Measurements from ENCODE around the gene FCER2. TPM values are rescaled to one million over a fixed set of nuclear protein-coding genes. Genes with fewer than 3 reads are reported as not detected.

Gene FCER2
- total RNA-seq, 1 experiment from 2014 or later: not detected

Other genes starting within 250 kb of the FCER2 start
- gene PEX11G, start 213.1 kb downstream of the FCER2 start, total RNA-seq (2014; rRNA removed; shearing (Covaris generic)): 1.5 and 2.1 TPM in 2 replicates
- gene ZNF358, start 186.0 kb downstream of the FCER2 start, total RNA-seq (2014; rRNA removed; shearing (Covaris generic)): 5.9 and 7.6 TPM in 2 replicates
- 3.3 and 3.9 TPM in 2 replicates for gene MCOLN1, start 179.5 kb downstream of the FCER2 start, total RNA-seq (2014; rRNA removed; shearing (Covaris generic))
- 40.8 and 45.5 TPM in 2 replicates for gene PNPLA6, start 166.4 kb downstream of the FCER2 start, total RNA-seq (2014; rRNA removed; shearing (Covaris generic))
- 0.35 and 0.89 TPM in 2 replicates for gene CAMSAP3, start 106.3 kb downstream of the FCER2 start, total RNA-seq (2014; rRNA removed; shearing (Covaris generic))
- gene XAB2, start 72.6 kb downstream of the FCER2 start, total RNA-seq (2014; rRNA removed; shearing (Covaris generic)): 34.8 and 36.0 TPM in 2 replicates
- gene PET100, start 72.3 kb downstream of the FCER2 start, total RNA-seq (2014; rRNA removed; shearing (Covaris generic)): 20.4 and 20.6 TPM in 2 replicates
- not detected in 2 replicates for gene PCP2, start 68.4 kb downstream of the FCER2 start, total RNA-seq (2014; rRNA removed; shearing (Covaris generic))
- gene STXBP2, start 65.0 kb downstream of the FCER2 start, total RNA-seq (2014; rRNA removed; shearing (Covaris generic)): 18.9 and 19.4 TPM in 2 replicates
- gene RETN, start 33.1 kb downstream of the FCER2 start, total RNA-seq (2014; rRNA removed; shearing (Covaris generic)): not detected in 2 replicates
- not detected in 2 replicates for gene MCEMP1, start 25.0 kb downstream of the FCER2 start, total RNA-seq (2014; rRNA removed; shearing (Covaris generic))
- 40.2 and 73.1 TPM in 2 replicates for gene TRAPPC5, start 21.3 kb downstream of the FCER2 start, total RNA-seq (2014; rRNA removed; shearing (Covaris generic))
- not detected in 2 replicates for gene CLEC4G, start 30.0 kb upstream of the FCER2 start, total RNA-seq (2014; rRNA removed; shearing (Covaris generic))
- not detected in 2 replicates for gene CD209, start 45.4 kb upstream of the FCER2 start, total RNA-seq (2014; rRNA removed; shearing (Covaris generic))
- 0.05 TPM in 1 of 2 replicates, not detected in the other for gene CLEC4M, start 61.1 kb upstream of the FCER2 start, total RNA-seq (2014; rRNA removed; shearing (Covaris generic))
- 10.9 and 11.2 TPM in 2 replicates for gene EVI5L, start 128.1 kb upstream of the FCER2 start, total RNA-seq (2014; rRNA removed; shearing (Covaris generic))
- 0.43 TPM in 1 of 2 replicates, not detected in the other for gene PRR36, start 172.3 kb upstream of the FCER2 start, total RNA-seq (2014; rRNA removed; shearing (Covaris generic))
- gene LRRC8E, start 186.4 kb upstream of the FCER2 start, total RNA-seq (2014; rRNA removed; shearing (Covaris generic)): 4.6 and 5.2 TPM in 2 replicates
- gene MAP2K7, start 201.7 kb upstream of the FCER2 start, total RNA-seq (2014; rRNA removed; shearing (Covaris generic)): 13.6 and 15.7 TPM in 2 replicates
- gene TGFBR3L, start 212.7 kb upstream of the FCER2 start, total RNA-seq (2014; rRNA removed; shearing (Covaris generic)): 6.0 and 10.9 TPM in 2 replicates
- 21.3 and 27.4 TPM in 2 replicates for gene SNAPC2, start 218.2 kb upstream of the FCER2 start, total RNA-seq (2014; rRNA removed; shearing (Covaris generic))
- 1.4 and 1.7 TPM in 2 replicates for gene CTXN1, start 224.0 kb upstream of the FCER2 start, total RNA-seq (2014; rRNA removed; shearing (Covaris generic))
- 127 and 135 TPM in 2 replicates for gene TIMM44, start 241.5 kb upstream of the FCER2 start, total RNA-seq (2014; rRNA removed; shearing (Covaris generic))

Measured in NCI-H460 (cell line).